HG02642 (cell line): ENCODE results near the gene POMP.
"Not testable (repeated sequence)": the region's sequence is repeated elsewhere in the genome, so short reads cannot be mapped to it uniquely, and the experiment has no call there.

Experiments
- ATAC-seq: cut with Tn5 transposase; IDR thresholded peaks from one replicate; pipeline ENCODE4 v1.9.1; 2021; ENCODE audit warnings: mild to moderate bottlenecking; ENCODE audit not compliant: unreplicated experiment, poor library complexity

The POMP gene

GRCh38 chr13:28636677-28637317 is 22.1 kb upstream of the POMP start:
- peak; percentile 48 for ATAC-seq

- ATAC-seq: no peak
These were observed 21.1 kb upstream of the POMP start for GRCh38 chr13:28637714-28638355.

- no peak for ATAC-seq
These were observed 20.2 kb upstream of the POMP start for GRCh38 chr13:28638756-28639155.

- ATAC-seq: peak; percentile 26
These were observed 17.9 kb upstream of the POMP start for GRCh38 chr13:28640861-28641599.

GRCh38 chr13:28641600-28641926 is 17.4 kb upstream of the POMP start:
- peak; percentile 83 for ATAC-seq

- no peak for ATAC-seq
These were observed 8.6 kb upstream of the POMP start for GRCh38 chr13:28650284-28650683.

GRCh38 chr13:28651810-28652401 is 7.0 kb upstream of the POMP start:
- ATAC-seq: no peak

- ATAC-seq: no peak
These were observed 5.8 kb upstream of the POMP start for GRCh38 chr13:28653111-28653510.

- ATAC-seq: no peak
These were observed 4.7 kb upstream of the POMP start for GRCh38 chr13:28654276-28654675.

GRCh38 chr13:28655561-28655960 is 3.4 kb upstream of the POMP start:
- ATAC-seq: no peak

- no peak for ATAC-seq
These were observed 969 bp upstream of the POMP start for GRCh38 chr13:28657784-28658538.

- ATAC-seq: peak; percentile 24
These were observed 463 bp upstream of the POMP start for GRCh38 chr13:28658539-28658795.

GRCh38 chr13:28659621-28659970 is 666 bp downstream of the POMP start:
- peak; percentile 23 for ATAC-seq

- no peak for ATAC-seq
These were observed 8.1 kb downstream of the POMP start for GRCh38 chr13:28666897-28667488.

GRCh38 chr13:28671126-28671792 is 12.3 kb downstream of the POMP start:
- no peak for ATAC-seq

- ATAC-seq: no peak
These were observed 19.9 kb downstream of the POMP start for GRCh38 chr13:28678809-28679208.

GRCh38 chr13:28679628-28680027 is 20.7 kb downstream of the POMP start:
- no peak for ATAC-seq

- no peak for ATAC-seq
These were observed 21.6 kb downstream of the POMP start for GRCh38 chr13:28680541-28680940.

GRCh38 chr13:28683169-28683568 is 24.2 kb downstream of the POMP start:
- ATAC-seq: not testable (repeated sequence)

- ATAC-seq: no peak
These were observed 25.3 kb downstream of the POMP start for GRCh38 chr13:28684257-28684656.
